OCI-M2 (cell line): Measurements from ENCODE around the gene FAM170A.

ENCODE experiments used
- DNase-seq: peaks from one replicate; lab custom pipeline; 2025; ENCODE audit not compliant: unreplicated experiment; lab: John Stamatoyannopoulos, UW

Gene FAM170A, protein sequence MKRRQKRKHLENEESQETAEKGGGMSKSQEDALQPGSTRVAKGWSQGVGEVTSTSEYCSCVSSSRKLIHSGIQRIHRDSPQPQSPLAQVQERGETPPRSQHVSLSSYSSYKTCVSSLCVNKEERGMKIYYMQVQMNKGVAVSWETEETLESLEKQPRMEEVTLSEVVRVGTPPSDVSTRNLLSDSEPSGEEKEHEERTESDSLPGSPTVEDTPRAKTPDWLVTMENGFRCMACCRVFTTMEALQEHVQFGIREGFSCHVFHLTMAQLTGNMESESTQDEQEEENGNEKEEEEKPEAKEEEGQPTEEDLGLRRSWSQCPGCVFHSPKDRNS

DNA sequence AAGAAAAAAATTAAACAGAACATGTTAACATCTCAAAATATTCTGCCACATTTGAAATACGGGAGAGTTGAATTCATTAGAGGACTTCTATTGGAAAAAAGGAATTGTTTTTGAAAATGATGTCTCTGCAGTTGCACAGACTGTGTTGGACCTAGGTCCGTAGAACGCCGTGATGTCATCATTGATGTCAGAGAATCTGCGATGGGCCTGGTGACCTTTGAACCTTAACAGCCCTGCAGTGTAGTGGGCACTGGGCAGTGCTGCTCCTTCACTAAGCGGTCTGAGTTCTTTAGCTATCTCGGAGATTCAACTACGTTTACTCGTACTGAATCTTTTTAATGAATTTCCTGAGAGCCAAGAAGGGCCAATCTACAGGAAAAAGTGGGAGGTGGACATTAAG, at the start of gene FAM170A:
Gene FAM170A (plus strand): TSS at position 220 of the 400 bp plus-strand sequence. CDS start 211 bp downstream, outside the sequence.
- no peak for DNase-seq

DNA sequence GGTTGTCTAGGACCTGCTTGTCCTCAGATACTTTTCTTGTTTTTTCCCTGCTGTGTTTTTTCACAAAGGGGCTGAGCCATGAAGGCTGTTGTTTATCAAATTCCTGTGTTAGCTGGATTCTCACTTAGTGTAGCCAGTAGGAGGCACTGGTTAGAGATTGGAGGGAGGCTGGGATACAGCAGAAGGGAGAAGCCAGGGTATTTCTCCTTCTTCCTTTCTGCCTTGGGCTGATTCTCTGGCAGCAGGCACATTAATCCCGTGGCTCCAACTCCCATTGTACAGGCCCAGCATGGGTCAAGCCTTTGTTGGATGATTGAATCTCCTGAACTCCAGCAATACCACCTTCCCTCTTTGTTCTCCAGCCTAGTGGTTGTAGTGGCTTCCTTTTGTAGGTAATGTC, 46.4 kb upstream of the FAM170A start:
- no peak for DNase-seq

DNA sequence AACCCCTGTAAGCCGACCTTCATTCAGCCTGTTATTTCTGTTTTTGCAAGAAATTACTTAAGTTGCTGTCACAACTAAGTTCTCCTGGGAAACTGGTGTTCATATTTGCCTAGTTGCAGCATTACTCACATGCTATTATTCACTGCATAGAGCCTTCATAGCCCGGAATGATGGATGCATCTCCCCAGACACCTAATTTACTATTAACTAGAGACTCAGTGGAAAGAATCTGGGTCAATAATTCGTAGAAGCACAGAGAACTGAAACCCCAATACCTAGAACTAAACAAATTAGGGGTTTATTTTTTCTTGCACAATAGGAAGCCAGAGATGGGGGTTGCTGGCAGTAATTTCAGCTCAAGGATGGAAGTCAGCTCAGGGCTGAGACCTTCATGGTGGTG, 45.7 kb upstream of the FAM170A start:
- no peak for DNase-seq

DNA sequence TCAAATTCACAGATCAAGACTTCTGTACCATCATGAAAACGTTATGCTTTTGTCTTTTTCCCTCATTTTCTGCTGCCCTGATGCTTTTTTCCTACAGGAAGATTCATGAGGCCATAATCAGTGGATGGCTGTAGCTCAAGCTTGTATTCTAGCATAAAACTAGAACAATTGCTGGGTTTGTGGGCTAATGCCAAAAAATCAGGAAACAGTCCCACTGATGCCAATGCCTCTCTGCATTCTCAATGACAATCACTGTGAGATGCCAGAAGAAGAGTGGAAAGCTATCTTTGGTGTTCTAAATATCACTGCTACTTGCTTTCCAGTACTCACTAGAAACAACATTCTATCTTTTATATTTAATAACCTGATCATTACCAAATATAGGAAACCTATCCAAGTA, 33.3 kb upstream of the FAM170A start:
- no peak for DNase-seq

DNA sequence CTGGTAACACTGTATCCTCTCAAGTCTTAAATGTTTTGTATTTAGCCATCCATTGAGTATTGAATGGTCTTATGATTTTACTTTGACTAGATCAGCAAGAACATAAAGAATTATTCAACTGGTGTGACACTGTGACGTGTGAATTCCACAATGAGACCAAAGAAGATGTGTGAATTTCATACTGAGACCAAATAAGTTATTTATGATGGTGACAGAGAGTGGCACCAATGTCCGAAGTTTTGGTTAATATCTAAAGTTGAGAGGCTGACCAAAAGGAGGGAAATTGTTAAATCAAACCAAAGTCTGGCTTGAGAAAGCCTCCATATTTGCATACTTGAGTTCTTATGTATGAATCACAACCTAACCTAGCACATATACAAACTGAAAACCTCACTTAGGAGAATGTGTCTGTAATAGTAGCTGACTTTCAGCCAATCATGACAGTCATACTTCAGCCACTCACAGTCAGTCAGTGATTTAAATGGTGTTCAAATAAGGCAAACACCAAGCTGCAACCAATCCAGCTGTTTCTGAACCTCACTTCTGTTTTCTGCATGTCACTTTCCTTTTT, 31.5 kb upstream of the FAM170A start:
- DNase-seq = no peak

DNA sequence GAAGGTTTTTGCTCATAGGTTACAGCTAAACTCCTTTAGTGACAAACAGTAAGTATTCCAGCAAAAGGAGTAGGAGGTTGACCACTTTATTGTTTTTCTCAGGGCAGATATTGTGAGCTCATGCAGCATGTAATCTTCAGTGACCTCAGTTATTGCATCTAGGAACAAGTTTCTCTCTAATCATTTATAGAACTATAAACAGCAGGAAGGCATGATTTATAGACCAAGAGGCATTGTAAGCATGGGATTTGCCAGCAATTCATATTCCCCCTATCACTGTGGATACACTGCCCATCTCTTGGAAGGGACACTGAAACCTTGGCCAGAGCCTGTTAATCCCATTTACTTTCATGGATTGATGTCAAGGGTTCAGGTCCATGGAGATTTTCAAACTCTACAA, 15.4 kb upstream of the FAM170A start:
- no peak for DNase-seq

DNA sequence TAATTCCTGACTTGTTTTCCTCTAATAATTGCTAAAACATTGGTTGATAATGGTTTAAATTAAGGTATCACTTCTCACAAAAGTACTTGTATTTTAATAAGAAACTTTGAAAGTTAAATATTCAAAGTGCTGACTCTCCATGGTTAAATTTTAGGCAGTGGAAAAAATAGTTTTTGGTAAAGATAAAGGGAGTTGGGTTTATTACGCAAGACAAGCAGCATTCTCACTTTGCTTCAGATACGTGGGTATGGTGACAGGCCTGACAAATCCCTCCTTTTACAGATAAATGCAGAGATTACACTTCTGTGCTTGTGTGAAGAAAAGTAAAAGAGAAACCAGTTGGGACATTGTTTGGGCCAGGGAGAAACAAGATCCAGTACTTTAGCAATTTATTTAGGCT, 14.5 kb upstream of the FAM170A start:
- no peak for DNase-seq

DNA sequence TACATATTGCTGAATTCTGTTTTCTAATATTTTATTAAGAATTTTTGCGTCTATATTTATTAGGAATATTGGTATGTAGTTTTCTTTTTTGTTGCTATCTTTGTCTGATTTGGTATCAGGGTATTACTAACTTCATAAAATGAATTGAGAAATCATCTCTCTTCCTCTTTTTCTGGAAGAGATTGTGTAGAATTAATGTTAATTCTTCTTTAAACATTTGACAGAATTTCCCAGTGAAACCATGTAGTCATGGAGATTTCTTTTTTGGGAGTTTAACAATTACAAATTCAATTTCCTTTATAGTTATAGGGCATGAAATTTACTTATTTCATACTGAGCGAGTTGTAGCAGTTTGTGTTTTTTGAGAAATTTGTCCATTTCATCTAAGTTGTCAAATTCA, 3.3 kb upstream of the FAM170A start:
- no peak for DNase-seq

DNA sequence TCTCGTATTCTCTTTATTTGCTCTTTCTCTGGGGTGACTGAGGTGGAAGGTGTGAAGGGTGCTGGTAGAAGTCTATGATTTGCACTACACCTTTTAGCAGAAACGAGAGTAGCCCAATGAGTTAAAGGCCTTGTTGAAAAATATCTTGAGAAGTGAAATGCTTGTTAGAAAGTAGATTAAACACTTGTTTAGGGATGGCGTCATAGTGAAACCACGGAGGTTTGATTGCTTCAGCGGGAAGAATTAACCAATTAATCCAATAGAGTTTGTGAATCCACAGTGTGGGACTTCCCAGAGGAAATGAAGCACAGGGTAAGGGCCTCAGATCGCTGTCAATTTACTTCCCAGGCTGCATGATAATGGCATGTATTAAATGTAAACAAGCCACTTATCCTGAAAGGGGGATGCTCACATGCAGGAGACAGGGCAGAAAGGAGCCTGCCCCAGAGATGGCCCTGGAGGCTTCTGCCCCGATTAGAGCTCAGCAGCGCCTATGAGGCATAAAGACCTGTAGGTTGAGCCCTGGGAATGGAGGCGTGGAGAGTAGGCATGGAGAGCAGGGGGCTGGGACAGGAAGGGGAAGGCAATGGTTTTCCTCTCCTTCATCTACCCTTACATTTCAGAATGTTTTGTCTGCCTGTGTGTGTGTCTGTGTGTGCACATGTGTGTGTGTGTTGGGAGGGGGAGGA, 1.5 kb downstream of the FAM170A start:
- no peak for DNase-seq

DNA sequence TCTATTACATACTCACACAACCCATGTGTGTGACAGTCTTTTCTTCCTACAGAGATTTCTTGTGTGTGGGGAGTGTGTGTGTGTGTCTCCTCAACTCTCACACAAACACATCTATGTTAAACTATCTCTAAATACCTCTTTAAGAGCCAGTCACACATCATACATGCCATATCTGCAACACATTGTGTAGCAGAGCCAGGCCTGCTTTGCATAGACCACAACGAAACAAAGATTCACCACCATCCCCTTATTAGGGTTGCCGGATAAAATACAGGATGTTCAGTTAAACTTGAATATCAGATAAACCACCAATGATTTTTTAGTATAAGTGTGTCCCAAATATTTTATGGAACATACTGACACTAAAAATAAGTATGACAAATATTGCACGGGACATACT, 2.3 kb downstream of the FAM170A start:
- no peak for DNase-seq

DNA sequence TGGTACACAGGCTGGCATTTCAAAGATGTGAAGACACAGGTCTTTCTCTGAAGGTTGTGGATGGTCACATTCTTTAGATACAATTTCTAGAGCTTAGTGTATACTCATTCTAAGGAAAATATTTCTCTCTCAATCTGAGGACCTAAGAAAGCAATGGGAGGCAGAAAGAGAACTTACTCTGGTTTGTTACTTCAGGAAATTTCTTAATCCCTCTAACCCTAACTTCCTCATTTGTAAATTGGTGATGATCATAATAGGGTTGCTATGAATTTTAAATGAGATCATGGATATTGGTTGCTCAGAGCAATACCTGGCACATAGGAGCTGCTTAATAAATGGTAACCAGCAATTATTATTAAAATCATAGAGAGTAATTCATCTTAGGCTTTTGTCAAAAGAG, 22.1 kb downstream of the FAM170A start:
- DNase-seq = no peak

DNA sequence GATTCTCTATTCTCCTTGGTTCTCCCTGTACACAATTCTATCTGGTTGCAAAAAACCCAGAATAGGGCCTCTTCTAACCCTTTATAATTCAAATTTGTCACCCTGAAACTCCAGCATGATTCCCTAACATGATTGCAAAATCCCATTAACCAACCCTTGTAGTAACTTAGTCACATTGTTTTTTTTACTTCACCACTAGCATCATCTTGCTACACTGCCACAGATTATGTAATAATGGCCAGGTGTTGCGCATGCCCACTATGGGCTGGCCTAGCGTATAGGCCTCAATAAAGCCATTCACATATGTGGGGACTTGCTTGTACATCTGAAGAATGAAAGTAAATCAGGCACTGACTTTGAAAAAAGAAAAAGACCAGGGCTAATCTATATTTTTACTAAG, 25.7 kb downstream of the FAM170A start:
- DNase-seq = no peak

DNA sequence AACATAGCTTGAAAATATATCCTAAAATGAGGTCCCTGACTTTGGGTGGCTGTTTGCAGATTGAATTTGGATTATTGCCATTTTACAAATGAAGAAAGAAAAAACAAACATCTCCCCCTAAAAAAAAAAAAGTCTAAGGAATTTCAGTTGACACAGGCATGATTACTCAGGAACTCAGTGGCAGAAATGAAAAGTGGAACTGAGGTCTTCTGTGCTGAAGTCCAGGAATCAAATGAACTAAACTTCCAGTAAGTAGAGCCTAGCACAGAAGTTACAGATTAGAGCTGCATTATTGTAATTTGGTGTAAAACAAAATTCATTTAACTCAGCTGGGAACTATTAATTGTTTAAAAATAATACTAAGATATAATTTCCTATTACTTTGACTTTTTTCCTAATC, 26.7 kb downstream of the FAM170A start:
- DNase-seq = no peak

DNA sequence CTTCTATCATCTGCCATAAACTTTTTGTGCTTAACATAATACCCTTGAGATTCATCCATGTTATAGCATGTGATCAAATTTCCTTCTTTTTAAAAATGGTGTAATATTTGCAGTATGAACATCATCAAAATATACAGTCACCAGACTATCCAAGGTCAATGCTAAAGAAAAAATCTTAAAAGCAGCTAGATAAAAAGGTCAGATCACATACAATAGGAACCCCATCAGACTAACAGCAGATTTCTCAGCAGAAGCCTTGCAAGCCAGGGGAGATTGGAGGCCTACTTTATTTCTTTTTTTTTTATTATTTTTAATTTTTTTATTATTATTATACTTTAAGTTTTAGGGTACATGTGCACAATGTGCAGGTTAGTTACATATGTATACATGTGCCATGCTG, 37.2 kb downstream of the FAM170A start:
- no peak for DNase-seq

DNA sequence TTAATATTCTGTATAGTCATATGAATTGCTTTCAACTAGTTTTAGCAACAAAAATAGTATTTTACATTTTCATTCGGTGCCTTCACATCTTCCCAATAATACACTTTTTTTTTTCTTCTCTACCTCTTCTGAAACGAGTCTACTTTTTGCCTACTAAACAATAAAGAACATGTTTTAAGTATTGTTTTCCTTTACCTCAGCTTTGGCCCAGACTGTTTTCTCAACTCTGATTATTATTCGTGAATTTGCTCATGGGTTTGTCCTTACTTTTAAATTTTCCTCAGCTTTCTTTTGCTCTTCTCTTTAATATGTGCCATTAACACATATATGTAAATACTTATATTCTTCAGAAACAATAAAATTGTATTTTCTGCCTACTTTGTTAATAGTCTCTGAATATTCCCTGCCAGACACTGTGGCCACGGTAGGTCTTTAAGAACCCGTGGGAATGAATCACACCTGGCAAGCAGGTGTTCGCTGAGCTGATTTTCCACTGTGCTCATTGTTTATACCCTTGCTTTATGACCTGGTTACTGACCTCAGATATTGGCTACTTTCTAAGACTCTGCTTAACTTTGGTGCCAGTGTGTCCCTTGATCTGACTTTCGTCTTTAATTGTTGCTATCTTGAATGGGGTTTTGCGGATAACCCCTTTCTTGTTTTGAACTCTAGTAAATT, 49.1 kb downstream of the FAM170A start:
- no peak for DNase-seq

DNA sequence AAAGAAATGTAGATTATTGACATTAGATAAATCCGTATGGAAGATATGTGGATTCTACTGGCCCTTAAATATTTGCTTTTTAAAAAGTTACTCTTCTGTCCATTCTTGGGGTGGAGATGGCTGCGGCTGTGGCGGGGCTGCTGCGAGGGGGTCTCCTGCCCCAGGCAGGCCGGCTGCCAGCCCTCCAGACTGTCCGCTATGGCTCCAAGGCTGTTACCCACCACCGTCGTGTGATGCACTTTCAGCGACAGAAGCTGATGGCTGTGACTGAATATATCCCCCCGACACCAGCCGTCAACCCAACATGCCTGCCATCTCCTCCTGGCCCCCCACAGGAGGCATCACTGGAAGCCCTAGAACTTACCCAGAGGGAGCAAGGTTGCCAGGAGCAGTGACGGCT, 50.7 kb downstream of the FAM170A start:
- DNase-seq = no peak

DNA sequence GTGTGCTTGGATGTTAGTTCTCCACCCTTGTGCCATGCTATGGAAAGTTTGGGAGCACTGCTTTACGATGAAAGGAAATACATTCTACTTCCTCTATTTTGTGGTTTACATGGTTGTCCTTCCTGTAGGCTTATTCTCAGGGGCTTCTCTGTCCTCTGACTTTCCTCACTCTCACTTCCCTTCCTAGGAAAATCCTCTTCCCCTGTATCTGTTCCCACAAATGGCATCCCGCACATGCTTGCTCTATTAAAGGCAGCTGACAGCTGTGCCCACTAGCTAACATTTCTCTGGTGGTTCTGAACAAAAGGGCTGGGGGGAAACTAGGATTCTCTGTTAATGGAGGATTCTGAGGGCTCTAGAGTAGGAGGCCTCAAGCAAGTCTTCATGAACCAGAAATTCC, 52.4 kb downstream of the FAM170A start:
- no peak for DNase-seq

DNA sequence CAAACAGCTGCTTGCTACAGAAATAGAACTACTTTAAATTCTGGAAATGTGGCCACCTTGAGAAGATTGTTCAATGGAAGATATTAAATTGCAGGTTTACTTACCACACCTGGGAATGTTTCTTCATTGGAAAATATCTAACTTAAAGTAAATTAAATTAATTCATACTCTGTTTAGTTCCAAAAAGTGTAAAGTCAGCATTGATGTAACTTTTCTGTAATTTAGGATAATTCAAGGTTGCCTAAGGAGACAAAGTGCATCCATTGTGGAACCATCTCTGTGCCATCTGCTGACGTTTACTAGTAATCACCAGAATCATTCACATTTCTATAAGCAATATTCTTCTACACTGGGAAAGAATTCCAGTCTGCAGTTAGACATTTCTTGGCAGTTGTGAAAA, 53.0 kb downstream of the FAM170A start:
- DNase-seq = no peak
